Sigmoid colon (tissue), 7 donors: ENCODE results near the gene IFNGR1. TPM values are rescaled to one million over a fixed set of nuclear protein-coding genes. Genes with fewer than 3 reads are reported as not detected.
A peak's percentile ranks its signal among the peaks of the same experiment; 100 is the strongest.

ENCODE experiments used
- DNase-seq: peaks from one replicate; pipeline ENCODE4 v3.0.0-alpha.2; 2019
- H3K27ac ChIP-seq, 4 donors: fragments of 200-600 bp; sonication (generic); one replicate each; pipeline ENCODE4 v1.5.1; 2016 to 2019; ENCODE audit warnings: mild to moderate bottlenecking in 1 of 4
- H3K27me3 ChIP-seq, 3 donors: fragments of 200-600 bp; sonication (generic); one replicate each; pipeline ENCODE4 v1.5.1; 2019; ENCODE audit warnings: mild to moderate bottlenecking in 1 of 3
- H3K36me3 ChIP-seq, 4 donors: fragments of 200-600 bp; sonication (generic); one replicate each; pipeline ENCODE4 v1.5.1; 2016 to 2019
- H3K4me1 ChIP-seq, 4 donors: fragments of 200-600 bp; sonication (generic); one replicate each; pipeline ENCODE4 v1.5.1; 2017 to 2019
- H3K4me3 ChIP-seq, 4 donors: fragments of 200-600 bp; sonication (generic); one replicate each; pipeline ENCODE4 v1.5.1; 2017 to 2019; ENCODE audit warnings: mild to moderate bottlenecking in 2 of 4, moderate library complexity in 1 of 4
- H3K9me3 ChIP-seq, 4 donors: fragments of 200-600 bp in 3 of 4; sonication (generic) in 3 of 4; one replicate each; pipeline versions ENCODE4 v1.5.1 to v1.6.1; 2013 to 2019
- EP300 ChIP-seq, 4 donors: sonication (generic); formaldehyde crosslinking; IDR thresholded peaks; one replicate each; pipeline ENCODE4 v1.6.1; 2017; ENCODE audit warnings: antibody characterized with exemption in 4 of 4
- POLR2A ChIP-seq, 2 donors: fragments of 450-650 bp; IDR thresholded peaks; one replicate each; pipeline ENCODE4 v1.6.1; 2016; ENCODE audit warnings: antibody characterized with exemption in 2 of 2, mild to moderate bottlenecking in 2 of 2, moderate library complexity in 2 of 2
- POLR2AphosphoS5 ChIP-seq, 4 donors: sonication (generic); formaldehyde crosslinking; IDR thresholded peaks; one replicate each; pipeline ENCODE4 v1.6.1; 2017; ENCODE audit warnings: antibody characterized with exemption in 4 of 4
- WGBS, 2 donors: extraction: QIAGEN DNeasy Blood & Tissue Kit; methylation state at CpG; one replicate each; pipeline ENCODE4 v1.1.7; 2013; 5-methylcytosine and 5-hydroxymethylcytosine counted together
- intact Hi-C: fragments of 100-400 bp; cut with DNase I; formaldehyde crosslinking; loops from one replicate; pipeline ENCODE4 v1.15.1; 2023
- polyA plus RNA-seq, 3 donors: library from polyadenylated mRNA; stranded (reverse); fragments of 200-250 nt; gene quantifications; one replicate each; pipeline ENCODE4 v1.2.3, GENCODE V29; 2013
- total RNA-seq, 4 donors: library from RNA; depleted of rRNA; stranded (reverse); fragments of >200 nt; gene quantifications; one replicate each; pipeline ENCODE4 v1.1.0, GENCODE V29; 2016
- TF ChIP-seq, protein P1 (sequence below), 4 experiments: fragments of 450-650 bp in 3 of 4; fragments of 200-600 bp in 1 of 4; IDR thresholded peaks; one replicate each; pipeline ENCODE4 v1.5.1; 2016 to 2019; ENCODE audit warnings: antibody characterized with exemption in 4 of 4, mild to moderate bottlenecking in 3 of 4, moderate library complexity in 2 of 4
- donor health status: healthy with polysubstance abuse.
- donor health status: Bipolar disorder and iron deficiency.
- donor health status: healthy.

Gene IFNGR1
- total and polyA plus RNA-seq, 7 donors, result 32.4 to 116 (median 60.9) TPM

DNA sequence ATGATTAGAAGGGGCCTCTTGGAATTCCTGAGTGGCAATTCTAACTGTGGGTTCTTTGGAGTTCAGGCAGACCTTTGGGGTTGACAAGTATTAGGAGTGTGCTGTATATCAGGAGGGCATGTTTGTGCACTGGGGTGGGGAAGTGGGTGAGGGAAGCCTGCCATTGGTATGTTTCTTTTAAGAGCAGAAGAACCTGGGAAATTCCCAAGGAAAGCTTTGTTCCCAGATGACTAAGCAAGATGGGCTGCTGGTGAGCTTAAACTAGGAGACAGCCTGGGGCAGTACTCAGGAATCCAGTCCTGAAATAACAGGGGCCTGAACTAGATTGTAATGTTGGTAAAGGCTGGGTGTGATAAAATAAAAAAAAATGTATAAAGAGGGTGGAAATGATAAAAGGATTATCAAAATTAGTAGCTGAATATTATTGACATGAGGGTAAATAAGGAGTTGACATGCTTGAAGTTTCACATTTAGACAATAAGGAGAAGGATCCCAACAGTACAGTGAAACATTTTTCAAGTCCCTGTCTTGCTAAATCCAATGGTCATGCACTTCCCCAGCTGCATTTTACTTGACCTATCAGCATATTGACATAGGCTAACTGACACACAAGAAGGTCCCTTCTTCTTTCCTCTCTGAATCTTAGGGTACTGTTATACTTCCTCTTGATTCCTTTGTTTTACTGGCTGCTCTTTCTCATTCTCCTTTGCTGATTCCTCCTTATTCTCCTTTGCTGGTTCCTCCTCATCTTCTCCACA lies 18.4 kb upstream of the IFNGR1 start:
- no peak for DNase-seq
- Histone ChIP-seq H3K27me3 (no peaks in the 10 kb centered on the region), H3K4me1 (peaks cover 0 to 8% (median 0%) of the 10 kb centered on the region in 4 donors), H3K27ac (peak overlapping the region in 2 of 4 donors; percentile 38 to 45), H3K36me3 (no peaks in the 10 kb centered on the region), H3K9me3 (no peaks in the 10 kb centered on the region), H3K4me3 (no peak overlapping the region)
- no peak for TF ChIP-seq POLR2AphosphoS5 (IDR thresholded peaks at IDR 0.05)
- TF ChIP-seq, protein P1, sequence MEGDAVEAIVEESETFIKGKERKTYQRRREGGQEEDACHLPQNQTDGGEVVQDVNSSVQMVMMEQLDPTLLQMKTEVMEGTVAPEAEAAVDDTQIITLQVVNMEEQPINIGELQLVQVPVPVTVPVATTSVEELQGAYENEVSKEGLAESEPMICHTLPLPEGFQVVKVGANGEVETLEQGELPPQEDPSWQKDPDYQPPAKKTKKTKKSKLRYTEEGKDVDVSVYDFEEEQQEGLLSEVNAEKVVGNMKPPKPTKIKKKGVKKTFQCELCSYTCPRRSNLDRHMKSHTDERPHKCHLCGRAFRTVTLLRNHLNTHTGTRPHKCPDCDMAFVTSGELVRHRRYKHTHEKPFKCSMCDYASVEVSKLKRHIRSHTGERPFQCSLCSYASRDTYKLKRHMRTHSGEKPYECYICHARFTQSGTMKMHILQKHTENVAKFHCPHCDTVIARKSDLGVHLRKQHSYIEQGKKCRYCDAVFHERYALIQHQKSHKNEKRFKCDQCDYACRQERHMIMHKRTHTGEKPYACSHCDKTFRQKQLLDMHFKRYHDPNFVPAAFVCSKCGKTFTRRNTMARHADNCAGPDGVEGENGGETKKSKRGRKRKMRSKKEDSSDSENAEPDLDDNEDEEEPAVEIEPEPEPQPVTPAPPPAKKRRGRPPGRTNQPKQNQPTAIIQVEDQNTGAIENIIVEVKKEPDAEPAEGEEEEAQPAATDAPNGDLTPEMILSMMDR (IDR thresholded peaks at IDR 0.05), result no peak
- TF ChIP-seq POLR2A (IDR thresholded peaks at IDR 0.05), result no peak
- TF ChIP-seq EP300 (IDR thresholded peaks at IDR 0.05), result no peak
- intact Hi-C loops, result no loop called here

DNA sequence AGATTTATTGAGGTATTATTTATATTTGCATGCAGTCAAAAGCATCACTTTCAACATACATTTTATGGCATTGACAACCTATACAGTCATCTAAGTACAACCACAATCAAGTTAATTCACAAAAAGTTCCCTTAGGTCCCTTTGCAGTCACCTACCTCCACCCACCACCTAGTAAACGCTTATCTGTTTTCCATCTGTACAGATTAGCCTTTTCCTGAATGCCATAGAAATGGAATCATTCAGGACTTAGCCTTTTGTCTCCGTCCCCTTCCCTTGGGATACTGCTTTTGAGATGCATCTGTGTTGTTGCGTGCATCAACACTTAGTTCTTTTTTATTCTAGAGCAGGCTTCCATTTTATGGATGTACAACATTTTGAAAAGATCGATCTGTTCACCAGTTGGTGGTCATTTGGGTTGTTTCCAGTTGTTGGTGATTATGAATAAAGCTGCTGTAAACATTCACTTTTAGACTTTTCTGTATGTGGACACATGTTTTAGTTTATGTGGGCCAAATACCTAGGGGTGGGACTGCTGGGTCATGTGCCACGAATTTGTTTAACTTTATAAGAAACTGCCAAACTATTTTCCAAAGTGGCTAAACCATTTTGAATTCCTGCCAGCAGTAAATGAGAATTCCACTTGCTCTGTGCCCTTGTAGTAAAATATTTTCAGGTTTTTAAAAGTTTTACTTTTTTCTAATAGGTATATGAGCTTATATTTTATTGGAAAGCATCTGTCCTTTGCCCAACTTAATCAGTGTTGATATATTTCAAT lies 17.6 kb upstream of the IFNGR1 start:
- Histone ChIP-seq H3K27ac (peak overlapping the region in 2 of 4 donors; percentile 38 to 45), H3K27me3 (no peaks in the 10 kb centered on the region), H3K36me3 (no peaks in the 10 kb centered on the region), H3K4me3 (no peak overlapping the region), H3K4me1 (peaks cover 0 to 8% (median 0%) of the 10 kb centered on the region in 4 donors), H3K9me3 (no peaks in the 10 kb centered on the region)
- 80 to 82% methylated on average over 5 of the region's 5 CpGs for WGBS, 2 donors
- no peak for DNase-seq
- TF ChIP-seq POLR2AphosphoS5 (IDR thresholded peaks at IDR 0.05) (no peak), POLR2A (IDR thresholded peaks at IDR 0.05) (no peak), EP300 (IDR thresholded peaks at IDR 0.05) (no peak)
- TF ChIP-seq, protein P1 (IDR thresholded peaks at IDR 0.05), result no peak
- intact Hi-C loops, result no loop called here

DNA sequence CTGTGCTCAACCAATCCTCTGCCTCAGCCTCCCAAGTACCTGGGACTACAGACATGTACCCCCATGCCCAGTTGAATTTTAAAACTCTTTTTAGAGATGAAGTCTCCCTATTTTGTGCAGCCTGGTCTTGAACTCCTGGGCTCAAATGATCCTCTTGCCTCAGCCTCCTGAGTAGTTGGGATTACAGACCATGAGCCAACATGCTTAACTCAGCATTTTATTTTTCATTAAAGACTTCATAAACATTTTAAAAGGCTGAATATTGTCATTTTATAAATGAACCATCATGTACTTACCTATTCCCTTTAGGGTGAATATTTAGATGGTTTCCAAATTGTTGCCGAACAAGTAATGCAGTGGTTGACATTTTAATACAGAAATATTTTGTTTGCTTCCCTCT lies 16.5 kb upstream of the IFNGR1 start:
- Histone ChIP-seq H3K36me3 (no peaks in the 10 kb centered on the region), H3K4me1 (peaks cover 0 to 8% (median 0%) of the 10 kb centered on the region in 4 donors), H3K9me3 (no peaks in the 10 kb centered on the region), H3K4me3 (no peak overlapping the region), H3K27ac (no peak overlapping the region), H3K27me3 (no peaks in the 10 kb centered on the region)
- 93 to 96% methylated on average over 1 of the region's 1 CpG for WGBS, 2 donors
- intact Hi-C loops, result no loop called here
- no peak for DNase-seq
- TF ChIP-seq POLR2A (IDR thresholded peaks at IDR 0.05) (no peak), EP300 (IDR thresholded peaks at IDR 0.05) (no peak), POLR2AphosphoS5 (IDR thresholded peaks at IDR 0.05) (no peak)
- TF ChIP-seq, protein P1 (IDR thresholded peaks at IDR 0.05), result no peak

DNA sequence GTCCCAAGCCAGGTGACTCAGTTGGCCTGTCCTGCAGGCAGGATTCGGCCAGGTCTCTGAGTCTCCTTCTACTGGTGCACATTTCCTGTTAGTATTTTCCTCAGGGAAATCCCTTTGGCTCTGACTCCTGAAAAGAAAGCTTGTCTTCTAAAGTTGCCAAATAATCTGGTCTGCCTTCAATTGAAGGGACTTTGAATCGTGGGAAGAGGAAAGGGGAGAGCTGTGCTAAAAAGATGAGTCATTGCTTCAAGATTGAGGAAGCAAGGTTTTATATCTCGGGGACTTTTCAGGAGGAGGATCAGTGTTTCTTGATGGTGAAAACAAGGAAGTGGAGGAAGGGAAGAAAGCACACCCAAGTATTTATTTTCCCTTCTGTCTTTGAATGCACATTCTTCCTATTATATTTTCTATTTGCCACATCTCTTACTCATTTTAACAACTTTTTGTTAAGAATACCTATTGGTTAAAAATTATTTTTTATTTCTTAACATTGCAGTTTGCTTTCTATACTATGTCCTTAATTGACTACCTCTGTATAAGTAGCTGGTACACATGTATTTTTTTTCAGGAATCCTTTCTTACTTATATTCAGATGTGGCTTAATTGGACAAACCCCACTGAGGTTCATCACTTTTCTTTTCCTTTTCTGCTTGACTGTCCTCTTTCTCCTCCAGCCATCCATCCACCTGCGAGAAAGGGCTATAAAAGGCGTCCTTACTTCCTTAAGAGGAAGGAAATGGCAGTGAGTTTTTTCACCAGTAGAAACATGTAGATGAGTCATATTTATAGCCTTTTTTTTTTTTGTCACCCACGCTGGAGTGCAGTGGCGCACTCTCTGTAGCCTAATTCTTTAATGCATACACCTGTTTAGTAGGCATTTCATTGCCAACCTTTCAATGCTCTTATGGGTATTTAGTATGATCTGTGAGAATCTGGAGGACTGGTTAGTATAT lies 15.0 kb upstream of the IFNGR1 start:
- DNase-seq, result no peak
- H3K27ac ChIP-seq, result peak overlapping the region; percentile 35 to 71 (median 48)
- H3K4me1 ChIP-seq, result peaks cover 0 to 8% (median 0%) of the 10 kb centered on the region in 4 donors
- intact Hi-C loops, result no loop called here
- H3K36me3 ChIP-seq, result no peaks in the 10 kb centered on the region
- 7 to 21% methylated on average over 7 of the region's 7 CpGs for WGBS, 2 donors
- H3K27me3 ChIP-seq, result no peaks in the 10 kb centered on the region
- H3K4me3 ChIP-seq, result no peak overlapping the region
- TF ChIP-seq POLR2AphosphoS5 (IDR thresholded peaks at IDR 0.05) (peak in 2 of 4 donors; percentile 22 to 39), POLR2A (IDR thresholded peaks at IDR 0.05) (no peak)
- no peaks in the 10 kb centered on the region for H3K9me3 ChIP-seq
